CD4-positive, alpha-beta T cell treated with Interleukin-17A for 1 hour (primary cell): Measurements from ENCODE around the gene RPL13A.

Experiments
- DNase-seq: peaks from one replicate; pipeline ENCODE4 v3.0.0-alpha.2; 2020

Gene RPL13A

GRCh38 chr19:49486710-49487276 is 615 bp upstream of the RPL13A start:
- no peak for DNase-seq

GRCh38 chr19:49488046-49488862 is 846 bp downstream of the RPL13A start:
- DNase-seq: no peak

- no peak for DNase-seq
Observed at GRCh38 chr19:49488863-49489537, 1.6 kb downstream of the RPL13A start.

GRCh38 chr19:49489601-49490167 is 2.3 kb downstream of the RPL13A start:
- peak; percentile 67 for DNase-seq

GRCh38 chr19:49490287-49491029 is 3.0 kb downstream of the RPL13A start:
- DNase-seq: no peak

- no peak for DNase-seq
Observed at GRCh38 chr19:49491030-49491803, 3.8 kb downstream of the RPL13A start.

- DNase-seq: no peak
Observed at GRCh38 chr19:49491804-49492572, 4.6 kb downstream of the RPL13A start.

GRCh38 chr19:49492573-49493405 is 5.4 kb downstream of the RPL13A start:
- DNase-seq: no peak

- DNase-seq: no peak
Observed at GRCh38 chr19:49496574-49497008, 9.2 kb downstream of the RPL13A start.

- peak; percentile 89 for DNase-seq
Observed at GRCh38 chr19:49497047-49497788, 9.8 kb downstream of the RPL13A start.

- peak; percentile 49 for DNase-seq
Observed at GRCh38 chr19:49497789-49498103, 10.3 kb downstream of the RPL13A start.

GRCh38 chr19:49498475-49498874 is 11.1 kb downstream of the RPL13A start:
- no peak for DNase-seq

GRCh38 chr19:49499030-49499670 is 11.7 kb downstream of the RPL13A start:
- peak; percentile 73 for DNase-seq

GRCh38 chr19:49502866-49503581 is 15.6 kb downstream of the RPL13A start:
- DNase-seq: peak; percentile 80

- DNase-seq: no peak
Observed at GRCh38 chr19:49503582-49503962, 16.2 kb downstream of the RPL13A start.

- peak; percentile 88 for DNase-seq
Observed at GRCh38 chr19:49506575-49507105, 19.2 kb downstream of the RPL13A start.

GRCh38 chr19:49507803-49508494 is 20.5 kb downstream of the RPL13A start:
- no peak for DNase-seq
